ENCODE results near the gene SRGAP1.
A peak's percentile ranks its signal among the peaks of the same experiment; 100 is the strongest.

The SRGAP1 gene

DNA sequence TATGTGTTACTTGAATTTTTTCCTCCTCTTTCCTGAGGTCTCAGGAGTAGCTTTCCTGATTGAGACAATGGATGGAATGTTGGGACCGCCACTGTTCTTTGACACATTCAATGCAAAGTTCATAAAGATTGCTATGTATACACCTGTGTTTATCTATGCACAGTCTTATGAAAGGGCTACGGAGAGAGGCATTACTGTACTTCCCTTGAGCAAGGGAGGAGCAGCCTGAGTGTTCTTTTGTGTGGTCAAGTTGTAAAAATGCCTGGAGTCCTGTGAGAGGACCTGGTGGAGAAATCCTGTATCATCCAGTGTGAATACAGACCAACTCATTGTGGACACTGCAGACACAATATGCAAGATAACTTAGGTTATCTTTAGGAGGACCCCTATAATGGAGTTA is 1.2 kb downstream of the SRGAP1 start:
- Histone ChIP-seq H3K27ac (no peak overlapping the region), H3K4me3 (peak overlapping the region; percentile 84)
- no peak for DNase-seq (ENCODE audit: low spot score)
- TF ChIP-seq, protein P1, sequence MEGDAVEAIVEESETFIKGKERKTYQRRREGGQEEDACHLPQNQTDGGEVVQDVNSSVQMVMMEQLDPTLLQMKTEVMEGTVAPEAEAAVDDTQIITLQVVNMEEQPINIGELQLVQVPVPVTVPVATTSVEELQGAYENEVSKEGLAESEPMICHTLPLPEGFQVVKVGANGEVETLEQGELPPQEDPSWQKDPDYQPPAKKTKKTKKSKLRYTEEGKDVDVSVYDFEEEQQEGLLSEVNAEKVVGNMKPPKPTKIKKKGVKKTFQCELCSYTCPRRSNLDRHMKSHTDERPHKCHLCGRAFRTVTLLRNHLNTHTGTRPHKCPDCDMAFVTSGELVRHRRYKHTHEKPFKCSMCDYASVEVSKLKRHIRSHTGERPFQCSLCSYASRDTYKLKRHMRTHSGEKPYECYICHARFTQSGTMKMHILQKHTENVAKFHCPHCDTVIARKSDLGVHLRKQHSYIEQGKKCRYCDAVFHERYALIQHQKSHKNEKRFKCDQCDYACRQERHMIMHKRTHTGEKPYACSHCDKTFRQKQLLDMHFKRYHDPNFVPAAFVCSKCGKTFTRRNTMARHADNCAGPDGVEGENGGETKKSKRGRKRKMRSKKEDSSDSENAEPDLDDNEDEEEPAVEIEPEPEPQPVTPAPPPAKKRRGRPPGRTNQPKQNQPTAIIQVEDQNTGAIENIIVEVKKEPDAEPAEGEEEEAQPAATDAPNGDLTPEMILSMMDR (IDR thresholded peaks at IDR 0.05), result no peak

DNA sequence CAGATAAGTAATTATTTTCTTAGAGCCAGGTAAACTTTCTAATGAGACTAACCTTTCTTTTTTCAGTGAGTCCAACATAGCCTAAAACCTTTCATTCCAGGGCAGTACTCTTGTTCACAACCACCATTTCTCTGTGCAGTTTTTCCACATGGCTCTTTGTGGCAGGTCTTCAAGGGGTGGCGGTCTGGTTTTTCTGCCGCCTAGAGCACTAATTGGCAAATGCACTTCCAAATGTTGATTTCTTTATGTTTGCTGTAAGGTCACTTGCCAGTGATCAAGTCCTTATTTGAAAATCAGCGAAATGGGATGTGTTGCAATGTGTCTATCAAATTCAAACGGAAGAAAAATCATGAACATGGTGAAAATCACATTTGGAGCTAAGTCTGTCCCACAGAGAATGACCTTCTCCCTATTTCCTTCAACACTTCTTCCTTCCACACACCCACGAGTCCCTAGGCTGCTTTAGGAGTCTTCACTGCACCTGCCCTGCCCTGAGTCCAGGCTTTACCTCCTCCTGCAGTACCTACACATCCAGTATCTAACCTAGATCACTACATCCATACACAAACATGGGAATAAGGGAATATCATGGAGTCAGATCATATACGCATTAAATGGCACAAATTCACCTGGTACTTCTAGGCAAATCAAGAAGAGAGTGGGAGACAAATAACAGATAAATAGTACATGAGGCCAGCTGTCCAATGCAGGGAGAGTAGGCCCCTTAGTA is 1.9 kb downstream of the SRGAP1 start:
- DNase-seq (ENCODE audit: low spot score), result no peak
- Histone ChIP-seq H3K4me3 (peak overlapping the region; percentile 84), H3K27ac (no peak overlapping the region)
- TF ChIP-seq, protein P1 (IDR thresholded peaks at IDR 0.05), result no peak

DNA sequence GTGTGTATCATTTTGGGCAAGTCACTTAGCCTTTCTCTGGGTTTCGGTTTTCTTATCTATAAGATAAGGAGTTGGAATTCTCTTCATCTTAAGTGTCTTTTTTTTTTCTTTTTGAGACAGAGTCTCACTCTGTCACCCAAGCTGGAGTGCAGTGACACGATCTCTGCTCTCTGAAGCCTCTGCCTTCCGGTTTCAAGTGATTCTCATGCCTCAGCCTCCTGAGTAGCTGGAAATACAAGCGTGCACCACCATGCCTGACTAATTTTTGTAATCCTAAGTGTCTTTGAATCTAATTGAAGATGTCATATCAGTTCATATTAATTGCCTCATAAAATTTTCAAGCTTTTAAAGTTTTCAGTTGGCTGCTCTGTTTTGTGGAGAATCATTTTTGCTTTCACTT is 4.0 kb downstream of the SRGAP1 start:
- DNase-seq (ENCODE audit: low spot score), result no peak
- TF ChIP-seq, protein P1 (IDR thresholded peaks at IDR 0.05), result no peak
- Histone ChIP-seq H3K4me3 (no peak overlapping the region), H3K27ac (no peak overlapping the region)

DNA sequence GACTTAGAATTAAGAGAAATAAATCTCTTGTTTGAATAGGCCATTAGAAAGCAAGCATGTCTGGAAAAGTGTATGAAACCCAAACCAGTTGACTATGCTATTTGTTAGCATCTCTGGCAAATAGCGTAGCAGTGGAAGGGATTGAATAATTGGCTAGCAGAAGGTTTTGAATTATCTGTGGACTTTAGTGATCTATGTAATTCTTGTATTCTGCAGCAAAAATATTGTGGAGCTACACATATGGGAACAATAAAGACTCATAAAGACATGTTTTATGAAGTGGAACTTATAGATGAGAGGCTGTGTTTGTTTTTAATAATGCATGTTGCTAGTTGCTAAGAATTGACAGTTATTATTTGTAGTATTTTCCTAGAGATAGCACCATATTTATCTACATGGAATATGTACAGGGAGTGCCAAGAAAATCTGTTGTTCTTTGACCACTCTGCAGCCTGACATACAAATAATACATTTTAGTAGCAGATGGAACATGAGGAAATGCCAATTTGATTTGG is 4.7 kb downstream of the SRGAP1 start:
- Histone ChIP-seq H3K4me3 (no peak overlapping the region), H3K27ac (no peak overlapping the region)
- no peak for DNase-seq (ENCODE audit: low spot score)
- TF ChIP-seq, protein P1 (IDR thresholded peaks at IDR 0.05), result no peak

DNA sequence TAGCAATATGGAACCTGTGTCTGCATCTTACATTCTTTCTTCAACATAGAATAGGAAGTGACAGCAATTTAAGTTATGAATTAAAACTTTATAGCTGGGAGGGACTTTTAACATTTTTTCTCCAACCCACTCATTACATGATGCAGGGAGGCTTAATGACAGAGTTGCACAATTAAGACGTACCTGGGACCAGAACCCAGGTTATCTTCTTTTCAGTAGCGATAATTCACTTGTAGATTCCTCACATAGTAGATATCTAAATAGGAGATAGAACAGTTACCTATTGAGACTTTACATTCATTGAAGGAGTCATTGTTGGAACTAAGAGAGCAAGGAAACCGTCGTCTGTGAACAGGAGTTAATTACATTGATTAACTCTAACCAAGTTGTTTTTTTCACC is 5.1 kb downstream of the SRGAP1 start:
- DNase-seq (ENCODE audit: low spot score), result no peak
- Histone ChIP-seq H3K27ac (no peak overlapping the region), H3K4me3 (no peak overlapping the region)
- TF ChIP-seq, protein P1 (IDR thresholded peaks at IDR 0.05), result no peak

DNA sequence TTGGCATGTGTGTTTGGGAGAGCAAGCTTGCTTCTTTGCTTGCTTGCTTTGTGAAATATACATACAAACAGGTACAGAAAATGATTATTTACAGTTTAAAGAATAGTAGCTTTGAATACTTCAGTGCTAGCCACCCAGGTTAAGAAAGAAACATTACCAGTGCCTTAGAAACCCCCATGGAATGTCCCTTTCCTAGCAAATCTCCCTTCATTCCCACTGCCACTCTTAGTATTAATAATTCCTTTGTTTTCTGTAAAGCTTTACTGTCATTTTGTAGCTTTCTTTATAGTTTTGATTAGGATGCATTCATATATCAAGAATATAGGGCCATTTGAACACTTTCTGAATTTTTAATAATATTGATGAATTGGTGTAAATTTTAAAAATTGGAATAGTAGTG is 9.5 kb downstream of the SRGAP1 start:
- no peak for DNase-seq (ENCODE audit: low spot score)
- no peak overlapping the region for H3K27ac ChIP-seq
- H3K4me3 ChIP-seq, result no peak overlapping the region
- TF ChIP-seq, protein P1 (IDR thresholded peaks at IDR 0.05), result no peak

DNA sequence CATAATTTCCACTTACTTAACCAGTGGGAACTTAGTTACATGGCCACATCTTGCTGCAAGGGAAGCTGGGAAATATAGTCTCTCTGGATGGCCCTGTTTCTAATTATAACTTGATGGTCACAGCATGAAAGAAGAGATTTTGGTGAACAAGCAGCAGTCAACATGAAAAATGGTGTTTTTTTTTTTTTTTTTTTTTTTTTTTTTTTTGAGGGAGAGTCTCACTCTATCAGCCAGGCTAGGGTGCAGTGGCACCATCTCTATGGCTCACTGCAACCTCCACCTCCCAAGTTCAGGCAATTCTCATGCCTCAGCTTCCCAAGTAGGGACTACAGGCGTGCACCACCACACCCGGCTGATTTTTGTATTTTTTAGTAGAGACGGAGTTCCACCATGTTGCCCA is 10.8 kb downstream of the SRGAP1 start:
- TF ChIP-seq, protein P1 (IDR thresholded peaks at IDR 0.05), result no peak
- no peak for DNase-seq (ENCODE audit: low spot score)

More for the DNA sequence above, 10.8 kb downstream of the SRGAP1 start:
- Histone ChIP-seq H3K4me3 (no peak overlapping the region), H3K27ac (no peak overlapping the region)
